Immature natural killer cell (primary cell): Measurements from ENCODE around the gene HOXD4. TPM values are rescaled to one million over a fixed set of nuclear protein-coding genes. Genes with fewer than 3 reads are reported as not detected.

ENCODE experiments used
- DNase-seq, 3 donors: peaks; one replicate each; pipeline ENCODE4 v3.0.0; 2022; ENCODE audit warnings: mixed read lengths in 1 of 3
- H3K27ac Mint-ChIP-seq, 6 donors: one replicate each; pipeline ENCODE4 v1.8.0; 2020; ENCODE audit warnings: mixed read lengths in 6 of 6, mild to moderate bottlenecking in 5 of 6, inconsistent platforms in 4 of 6, moderate library complexity in 3 of 6
- H3K27me3 Mint-ChIP-seq, 3 donors: one replicate each; pipeline ENCODE4 v1.8.0; 2020 to 2021; ENCODE audit warnings: low read depth in 3 of 3, mild to moderate bottlenecking in 3 of 3, mixed read lengths in 3 of 3, moderate library complexity in 3 of 3, inconsistent platforms in 1 of 3
- H3K36me3 Mint-ChIP-seq, 3 donors: one replicate each; pipeline ENCODE4 v1.8.0; 2020; ENCODE audit warnings: mixed read lengths in 3 of 3, inconsistent platforms in 2 of 3, mild to moderate bottlenecking in 2 of 3
- H3K4me1 Mint-ChIP-seq, 2 donors: one replicate each; pipeline ENCODE4 v1.8.0; 2020; ENCODE audit warnings: inconsistent platforms in 2 of 2, mild to moderate bottlenecking in 2 of 2, mixed read lengths in 2 of 2, moderate library complexity in 1 of 2
- H3K4me3 Mint-ChIP-seq, 5 donors: one replicate each; pipeline ENCODE4 v1.8.0; 2020; ENCODE audit warnings: mild to moderate bottlenecking in 5 of 5, mixed read lengths in 5 of 5, inconsistent platforms in 3 of 5, moderate library complexity in 3 of 5
- H3K9me3 Mint-ChIP-seq, 6 donors: one replicate each; pipeline ENCODE4 v1.8.0; 2020; ENCODE audit warnings: mild to moderate bottlenecking in 6 of 6, mixed read lengths in 6 of 6, inconsistent platforms in 4 of 6, moderate library complexity in 3 of 6
- polyA plus RNA-seq, 3 donors: library from polyadenylated mRNA; unstranded; fragments of 300-500 nt; fragmentation: Illumina TruSeq; gene quantifications; one replicate each; pipeline ENCODE4 v1.2.3, GENCODE V29; 2021

The HOXD4 gene
- not detected for polyA plus RNA-seq

DNA sequence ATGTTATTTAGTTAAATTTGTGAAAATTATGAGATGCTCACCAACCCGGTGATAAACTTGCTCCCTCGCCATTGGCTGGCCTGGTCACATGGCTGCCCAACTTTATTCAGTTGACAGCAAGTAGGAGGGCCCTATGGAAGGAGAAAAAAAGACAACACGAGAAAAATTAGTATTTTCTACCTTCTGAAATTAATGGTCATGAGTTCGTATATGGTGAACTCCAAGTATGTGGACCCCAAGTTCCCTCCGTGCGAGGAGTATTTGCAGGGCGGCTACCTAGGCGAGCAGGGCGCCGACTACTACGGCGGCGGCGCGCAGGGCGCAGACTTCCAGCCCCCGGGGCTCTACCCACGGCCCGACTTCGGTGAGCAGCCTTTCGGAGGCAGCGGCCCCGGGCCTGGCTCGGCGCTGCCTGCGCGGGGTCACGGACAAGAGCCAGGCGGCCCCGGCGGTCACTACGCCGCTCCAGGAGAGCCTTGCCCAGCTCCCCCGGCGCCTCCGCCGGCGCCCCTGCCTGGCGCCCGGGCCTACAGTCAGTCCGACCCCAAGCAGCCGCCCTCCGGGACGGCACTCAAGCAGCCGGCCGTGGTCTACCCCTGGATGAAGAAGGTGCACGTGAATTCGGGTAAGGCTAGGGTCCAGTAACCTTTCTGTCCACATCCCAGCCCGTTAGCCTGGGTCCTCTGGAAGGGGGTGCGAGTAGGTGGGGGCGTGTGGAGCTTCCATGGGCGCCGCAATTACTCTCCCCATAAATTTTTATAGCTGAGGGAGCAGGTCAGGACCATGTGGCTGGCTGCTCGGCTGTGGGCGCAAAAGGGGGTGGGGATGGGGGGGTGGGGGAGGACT lies at the start of gene HOXD4:
HOXD4 (plus strand) TSS at position 109 of the 846 bp plus-strand sequence; CDS start at position 193, 84 bp downstream.
- Mint-ChIP-seq H3K4me1 (no peaks in the 10 kb centered on the region), H3K27ac (no peak within 1 kb of the TSS), H3K4me3 (no peak within 1 kb of the TSS), H3K27me3 (peaks cover 28 to 62% (median 29%) of the 10 kb centered on the region in 3 donors), H3K36me3 (peaks cover 0 to 7% (median 0%) of the 10 kb centered on the region in 3 donors), H3K9me3 (peaks cover 0 to 13% (median 0%) of the 10 kb centered on the region in 6 donors)
- DNase-seq: no peak

GRCh38 chr2:176101842-176102241 lies 49.5 kb upstream of the HOXD4 start:
- Mint-ChIP-seq H3K4me3 (no peak overlapping the region), H3K9me3 (peaks cover 0 to 8% (median 0%) of the 10 kb centered on the region in 6 donors), H3K36me3 (peaks cover 0 to 6% (median 0%) of the 10 kb centered on the region in 3 donors), H3K4me1 (peaks cover 17 to 22% of the 10 kb centered on the region in 2 donors), H3K27me3 (peaks cover 61 to 71% (median 65%) of the 10 kb centered on the region in 3 donors), H3K27ac (no peak overlapping the region)
- no peak for DNase-seq

DNA sequence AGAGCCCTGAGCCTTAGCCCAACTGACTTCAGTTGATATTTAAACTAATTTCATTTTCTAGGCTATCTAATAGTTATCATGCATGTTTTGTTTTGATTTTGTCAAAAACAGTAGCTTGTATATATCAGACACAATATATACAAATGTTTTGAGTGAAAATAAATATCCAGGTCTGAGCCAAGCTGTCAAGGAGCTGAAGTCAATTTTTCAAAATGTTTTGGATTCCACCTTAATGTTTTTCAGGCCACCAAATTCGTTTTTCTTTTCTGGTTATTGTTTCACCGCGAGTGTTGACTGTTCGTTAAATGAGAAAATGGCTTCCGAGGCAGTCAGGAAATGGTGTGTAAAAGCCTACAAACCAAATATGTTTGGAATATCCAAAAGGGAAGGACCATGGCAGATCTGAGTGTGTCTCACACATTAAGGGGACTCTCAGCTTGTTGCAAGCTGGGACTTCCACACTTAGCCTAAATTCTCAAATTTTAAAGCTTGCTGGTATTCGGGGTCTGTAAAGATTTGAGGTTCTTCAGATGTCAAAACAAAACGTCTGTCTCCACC lies 49.0 kb upstream of the HOXD4 start:
- peaks cover 0 to 6% (median 0%) of the 10 kb centered on the region in 3 donors for H3K36me3 Mint-ChIP-seq
- H3K27ac Mint-ChIP-seq: no peak overlapping the region
- H3K9me3 Mint-ChIP-seq: peaks cover 0 to 8% (median 0%) of the 10 kb centered on the region in 6 donors
- DNase-seq: no peak
- peaks cover 63 to 69% (median 65%) of the 10 kb centered on the region in 3 donors for H3K27me3 Mint-ChIP-seq
- no peak overlapping the region for H3K4me3 Mint-ChIP-seq
- H3K4me1 Mint-ChIP-seq: peaks cover 14 to 16% of the 10 kb centered on the region in 2 donors

DNA sequence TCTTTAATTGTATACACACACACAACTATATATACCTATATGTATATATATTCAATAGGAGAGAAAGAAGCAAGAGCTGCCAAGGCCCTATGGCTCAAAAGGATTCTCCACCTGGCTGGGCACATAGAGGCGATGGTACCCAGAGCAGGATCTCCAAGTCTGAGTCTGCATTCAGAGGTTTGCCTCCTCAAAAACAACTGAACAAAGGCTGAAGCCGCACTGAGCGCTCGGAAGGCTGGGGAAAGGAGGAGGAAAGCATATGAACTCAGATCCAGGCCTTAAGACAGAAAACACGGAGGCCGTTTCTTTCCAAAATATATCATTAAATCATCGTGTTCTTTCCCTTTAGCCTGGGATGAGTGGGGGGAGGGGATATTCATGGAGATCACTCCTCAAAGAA lies 48.2 kb upstream of the HOXD4 start:
- H3K27me3 Mint-ChIP-seq: peaks cover 58 to 62% (median 58%) of the 10 kb centered on the region in 3 donors
- H3K9me3 Mint-ChIP-seq: peaks cover 0 to 8% (median 0%) of the 10 kb centered on the region in 6 donors
- H3K27ac Mint-ChIP-seq: no peak overlapping the region
- H3K4me3 Mint-ChIP-seq: no peak overlapping the region
- DNase-seq: no peak
- H3K36me3 Mint-ChIP-seq: peaks cover 0 to 6% (median 0%) of the 10 kb centered on the region in 3 donors
- peaks cover 8 to 10% of the 10 kb centered on the region in 2 donors for H3K4me1 Mint-ChIP-seq

DNA sequence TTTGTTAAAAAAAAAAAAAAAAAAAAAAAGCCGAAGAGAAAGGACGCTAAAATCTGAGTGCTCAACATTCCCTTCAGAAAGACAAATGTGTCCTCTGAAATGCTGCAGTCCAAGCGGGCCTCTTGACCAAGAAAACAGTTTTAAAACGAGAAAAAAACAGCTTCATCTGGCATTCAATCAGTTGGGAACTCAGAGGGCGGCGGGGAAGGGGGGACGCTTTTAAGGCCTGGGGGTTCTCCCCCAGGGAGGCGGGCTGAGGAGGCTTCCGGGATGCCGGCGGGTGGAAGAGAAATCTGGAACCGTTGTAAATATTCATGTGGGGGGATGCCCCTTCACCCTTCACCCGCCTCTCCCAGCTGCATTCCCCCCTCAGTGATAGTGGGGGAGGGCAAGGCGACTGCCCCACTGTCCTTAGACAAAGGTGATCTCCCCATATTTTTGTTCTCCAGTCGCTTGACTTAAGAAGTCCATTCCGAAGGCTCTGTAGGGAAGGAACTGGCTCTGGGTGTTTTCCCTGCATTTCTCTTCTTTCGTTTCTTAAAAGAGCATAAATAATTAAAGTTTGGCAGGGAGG lies 47.5 kb upstream of the HOXD4 start:
- DNase-seq: no peak
- Mint-ChIP-seq H3K9me3 (peaks cover 0 to 8% (median 0%) of the 10 kb centered on the region in 6 donors), H3K36me3 (peaks cover 0 to 6% (median 0%) of the 10 kb centered on the region in 3 donors), H3K4me3 (no peak overlapping the region), H3K4me1 (peaks cover 11% of the 10 kb centered on the region in 2 donors), H3K27ac (no peak overlapping the region), H3K27me3 (peaks cover 56 to 65% (median 61%) of the 10 kb centered on the region in 3 donors)

DNA sequence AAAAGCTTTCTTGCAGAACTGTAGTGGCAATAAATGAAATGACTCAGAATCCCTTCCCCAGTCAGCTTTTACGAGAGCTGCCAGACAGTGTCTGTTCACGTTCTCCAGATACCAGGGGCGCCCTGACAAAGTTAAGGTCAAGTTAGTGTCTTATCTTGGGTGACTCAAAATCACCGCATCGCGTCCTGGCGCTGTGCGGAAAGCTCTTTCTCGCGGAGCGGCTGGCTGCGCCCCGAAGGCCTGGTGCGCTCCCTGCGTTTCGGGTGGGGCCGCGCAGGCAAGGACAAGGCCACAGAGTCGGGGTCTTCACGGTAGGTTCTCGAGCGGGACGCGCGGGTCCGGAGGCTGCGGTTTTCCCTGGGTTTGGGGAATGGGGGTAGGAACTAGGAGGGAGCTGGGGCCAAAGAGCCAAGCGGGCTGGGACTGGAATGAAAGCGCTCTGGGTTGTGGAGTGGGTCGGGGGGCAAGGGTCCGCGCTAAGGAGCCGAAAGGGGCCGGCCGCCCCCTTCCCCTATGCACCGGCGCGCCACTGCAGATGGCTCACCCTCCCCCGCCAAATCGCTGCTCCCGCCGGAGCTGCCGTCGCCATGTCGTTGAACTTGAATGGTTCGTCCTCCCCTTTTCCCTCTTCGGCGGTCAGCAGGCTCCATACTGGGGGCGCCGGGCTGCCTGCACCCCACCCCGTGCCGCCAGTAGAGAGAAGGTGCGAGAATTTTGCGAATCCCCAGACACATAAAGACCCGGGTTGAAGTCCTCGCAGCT lies 46.9 kb upstream of the HOXD4 start:
- Mint-ChIP-seq H3K27me3 (peaks cover 55 to 65% (median 62%) of the 10 kb centered on the region in 3 donors), H3K4me1 (peaks cover 13 to 17% of the 10 kb centered on the region in 2 donors), H3K36me3 (peaks cover 0 to 9% (median 0%) of the 10 kb centered on the region in 3 donors), H3K27ac (no peak overlapping the region), H3K9me3 (peaks cover 0 to 10% (median 0%) of the 10 kb centered on the region in 6 donors), H3K4me3 (no peak overlapping the region)
- no peak for DNase-seq

GRCh38 chr2:176105078-176105729 lies 46.1 kb upstream of the HOXD4 start:
- Mint-ChIP-seq H3K4me1 (peaks cover 13 to 19% of the 10 kb centered on the region in 2 donors), H3K27ac (no peak overlapping the region), H3K4me3 (no peak overlapping the region), H3K27me3 (peaks cover 60 to 69% (median 69%) of the 10 kb centered on the region in 3 donors), H3K36me3 (peaks cover 0 to 10% (median 0%) of the 10 kb centered on the region in 3 donors), H3K9me3 (peaks cover 0 to 17% (median 0%) of the 10 kb centered on the region in 6 donors)
- DNase-seq: no peak

DNA sequence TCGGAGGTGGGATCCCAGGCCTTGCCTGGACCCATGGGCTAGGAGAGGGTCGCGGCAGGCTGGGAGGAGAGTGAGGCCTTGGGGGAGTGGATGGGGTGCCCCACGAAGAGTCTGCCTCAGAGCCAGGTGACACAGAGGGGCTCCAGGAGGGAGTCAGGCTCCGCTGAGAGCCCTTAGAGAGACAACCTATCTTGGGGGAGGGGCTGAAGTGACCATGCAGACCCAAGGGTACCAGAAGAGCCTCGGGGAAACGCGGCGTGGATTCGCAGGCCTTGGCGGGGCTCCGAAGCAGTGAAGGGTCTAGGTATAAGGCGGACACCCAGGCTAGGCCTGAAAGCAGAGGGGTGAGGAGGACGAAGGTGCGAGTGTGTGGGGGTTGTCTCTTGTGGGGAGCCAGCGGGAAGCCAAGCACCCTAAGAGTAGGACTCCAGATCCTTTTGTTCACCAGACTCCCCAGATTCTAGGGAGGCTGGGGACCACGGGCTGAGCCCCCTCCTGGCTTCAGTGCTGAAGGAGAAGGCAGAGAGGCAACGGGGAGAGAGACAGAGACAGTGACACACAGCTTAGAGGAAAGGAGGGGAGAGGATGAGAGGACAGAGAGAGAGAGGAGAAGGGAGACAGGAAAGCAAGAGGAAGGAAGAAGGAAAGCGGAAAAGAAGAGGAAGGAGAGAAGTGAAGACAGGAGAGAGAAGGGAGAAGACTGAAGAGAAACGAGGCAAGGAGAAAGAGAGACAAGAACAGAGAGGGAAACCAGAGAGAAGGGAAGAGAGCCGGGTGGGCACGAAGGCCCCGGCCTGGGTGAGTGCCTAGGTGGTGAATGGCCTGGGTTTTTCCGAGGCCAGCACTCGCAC lies 45.4 kb upstream of the HOXD4 start:
- H3K27ac Mint-ChIP-seq: peak overlapping the region in 2 of 6 donors; percentile 31 to 39
- peaks cover 13 to 19% of the 10 kb centered on the region in 2 donors for H3K4me1 Mint-ChIP-seq
- peaks cover 0 to 10% (median 0%) of the 10 kb centered on the region in 3 donors for H3K36me3 Mint-ChIP-seq
- peak overlapping the region in 4 of 5 donors; percentile 12 to 85 (median 32) for H3K4me3 Mint-ChIP-seq
- H3K27me3 Mint-ChIP-seq: peaks cover 62 to 70% (median 68%) of the 10 kb centered on the region in 3 donors
- DNase-seq: no peak
- peaks cover 0 to 17% (median under 1%) of the 10 kb centered on the region in 6 donors for H3K9me3 Mint-ChIP-seq

- Mint-ChIP-seq H3K4me1 (peaks cover 13 to 19% of the 10 kb centered on the region in 2 donors), H3K36me3 (peaks cover 0 to 10% (median 0%) of the 10 kb centered on the region in 3 donors), H3K27ac (peak within 1 kb of the TSS in 2 of 6 donors; percentile 31 to 39), H3K9me3 (peaks cover 0 to 17% (median under 1%) of the 10 kb centered on the region in 6 donors), H3K27me3 (peaks cover 62 to 73% (median 71%) of the 10 kb centered on the region in 3 donors), H3K4me3 (peak within 1 kb of the TSS in 4 of 5 donors; percentile 21 to 85 (median 32))
- no peak for DNase-seq
Observed at GRCh38 chr2:176106581-176107539, 44.5 kb upstream of the HOXD4 start, which contains the start of gene HOXD11. TSS of gene HOXD11 (plus strand) at chr2:176107280. CDS start at chr2:176107356, 76 bp downstream.

DNA sequence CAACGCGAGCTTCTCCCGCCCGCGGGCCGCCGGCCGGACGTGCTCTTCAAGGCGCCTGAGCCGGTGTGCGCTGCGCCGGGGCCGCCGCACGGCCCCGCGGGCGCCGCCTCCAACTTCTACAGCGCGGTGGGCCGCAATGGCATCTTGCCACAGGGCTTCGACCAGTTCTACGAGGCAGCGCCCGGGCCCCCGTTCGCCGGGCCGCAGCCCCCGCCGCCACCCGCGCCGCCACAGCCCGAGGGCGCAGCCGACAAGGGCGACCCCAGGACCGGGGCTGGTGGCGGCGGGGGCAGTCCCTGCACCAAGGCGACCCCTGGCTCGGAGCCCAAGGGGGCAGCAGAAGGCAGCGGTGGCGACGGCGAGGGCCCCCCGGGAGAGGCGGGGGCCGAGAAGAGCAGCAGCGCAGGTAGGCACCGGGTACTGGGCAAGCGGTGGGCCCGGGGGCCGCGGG lies 43.6 kb upstream of the HOXD4 start:
- Mint-ChIP-seq H3K27ac (no peak overlapping the region), H3K9me3 (peaks cover 0 to 17% (median under 1%) of the 10 kb centered on the region in 6 donors), H3K36me3 (peaks cover 0 to 10% (median 0%) of the 10 kb centered on the region in 3 donors), H3K27me3 (peaks cover 57 to 82% (median 71%) of the 10 kb centered on the region in 3 donors), H3K4me3 (no peak overlapping the region), H3K4me1 (peaks cover 13 to 19% of the 10 kb centered on the region in 2 donors)
- DNase-seq: no peak
